ENCODE data around the gene HOOK2.
A peak's percentile ranks its signal among the peaks of the same experiment; 100 is the strongest.

Gene HOOK2

GRCh38 chr19:12794196-12794941, 19.0 kb upstream of the HOOK2 start:
- DNase-seq (ENCODE audit: low spot score), result no peak

- peak; percentile 93 for DNase-seq (ENCODE audit: low spot score)
These were observed 18.2 kb upstream of the HOOK2 start for GRCh38 chr19:12793290-12794195.

DNA sequence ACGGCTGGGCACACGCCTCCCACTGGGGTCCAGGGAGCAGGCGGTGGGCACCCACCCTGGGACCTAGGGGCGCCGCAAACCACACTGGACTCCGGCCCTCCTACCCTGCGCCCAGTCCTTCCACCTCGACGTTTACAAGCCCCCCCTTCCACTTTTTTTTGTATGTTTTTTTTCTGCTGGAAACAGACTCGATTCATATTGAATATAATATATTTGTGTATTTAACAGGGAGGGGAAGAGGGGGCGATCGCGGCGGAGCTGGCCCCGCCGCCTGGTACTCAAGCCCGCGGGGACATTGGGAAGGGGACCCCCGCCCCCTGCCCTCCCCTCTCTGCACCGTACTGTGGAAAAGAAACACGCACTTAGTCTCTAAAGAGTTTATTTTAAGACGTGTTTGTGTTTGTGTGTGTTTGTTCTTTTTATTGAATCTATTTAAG, 17.5 kb upstream of the HOOK2 start:
- no peak for DNase-seq (ENCODE audit: low spot score)

DNA sequence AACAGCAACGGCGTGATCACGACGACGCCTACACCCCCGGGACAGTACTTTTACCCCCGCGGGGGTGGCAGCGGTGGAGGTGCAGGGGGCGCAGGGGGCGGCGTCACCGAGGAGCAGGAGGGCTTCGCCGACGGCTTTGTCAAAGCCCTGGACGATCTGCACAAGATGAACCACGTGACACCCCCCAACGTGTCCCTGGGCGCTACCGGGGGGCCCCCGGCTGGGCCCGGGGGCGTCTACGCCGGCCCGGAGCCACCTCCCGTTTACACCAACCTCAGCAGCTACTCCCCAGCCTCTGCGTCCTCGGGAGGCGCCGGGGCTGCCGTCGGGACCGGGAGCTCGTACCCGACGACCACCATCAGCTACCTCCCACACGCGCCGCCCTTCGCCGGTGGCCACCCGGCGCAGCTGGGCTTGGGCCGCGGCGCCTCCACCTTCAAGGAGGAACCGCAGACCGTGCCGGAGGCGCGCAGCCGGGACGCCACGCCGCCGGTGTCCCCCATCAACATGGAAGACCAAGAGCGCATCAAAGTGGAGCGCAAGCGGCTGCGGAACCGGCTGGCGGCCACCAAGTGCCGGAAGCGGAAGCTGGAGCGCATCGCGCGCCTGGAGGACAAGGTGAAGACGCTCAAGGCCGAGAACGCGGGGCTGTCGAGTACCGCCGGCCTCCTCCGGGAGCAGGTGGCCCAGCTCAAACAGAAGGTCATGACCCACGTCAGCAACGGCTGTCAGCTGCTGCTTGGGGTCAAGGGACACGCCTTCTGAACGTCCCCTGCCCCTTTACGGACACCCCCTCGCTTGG, 16.9 kb upstream of the HOOK2 start:
- DNase-seq (ENCODE audit: low spot score), result peak; percentile 48

- peak; percentile 91 for DNase-seq (ENCODE audit: low spot score)
These were observed 16.1 kb upstream of the HOOK2 start, which contains the start of gene JUNB for GRCh38 chr19:12791345-12792050. Gene JUNB (plus strand): TSS chr19:12791486. CDS start chr19:12791772, 286 bp downstream.

- no peak for DNase-seq (ENCODE audit: low spot score)
These were observed 15.4 kb upstream of the HOOK2 start for GRCh38 chr19:12790628-12791344.

DNA sequence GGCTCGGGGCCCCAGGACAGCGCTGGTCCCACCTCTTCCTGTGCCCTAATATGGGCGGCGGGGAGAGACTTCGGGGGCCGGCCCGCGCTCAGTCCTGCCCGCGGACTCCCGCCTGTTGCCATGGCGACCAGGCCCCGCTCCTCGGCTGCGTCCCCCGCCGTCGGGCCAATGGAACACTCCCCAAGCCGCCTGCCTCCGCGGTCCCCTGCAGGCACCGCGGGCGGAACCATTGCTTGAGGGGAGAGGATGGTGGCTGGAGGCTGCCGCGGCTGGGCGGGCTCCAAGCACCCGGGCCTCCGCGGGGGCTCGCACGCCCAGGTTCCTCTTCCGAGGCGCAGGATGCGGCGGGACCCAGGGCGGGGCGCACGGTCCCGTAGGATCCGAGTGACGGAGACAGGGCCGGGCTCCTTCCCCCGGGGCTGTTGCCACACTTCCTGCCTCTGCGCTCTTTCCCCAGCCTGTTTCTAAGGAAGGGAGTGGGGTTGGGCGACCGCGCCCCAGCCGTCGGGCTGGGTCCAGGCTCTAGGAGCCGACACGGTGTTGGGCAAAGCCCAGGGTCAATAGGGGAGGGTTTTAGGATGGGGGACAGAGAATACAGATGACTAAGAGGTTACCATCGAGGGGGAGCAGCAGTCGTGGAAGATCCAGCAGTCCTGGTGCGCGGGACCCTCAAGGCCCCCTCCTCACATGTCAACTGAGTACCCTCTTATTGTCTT, 14.7 kb upstream of the HOOK2 start:
- peak; percentile 95 for DNase-seq (ENCODE audit: low spot score)

DNA sequence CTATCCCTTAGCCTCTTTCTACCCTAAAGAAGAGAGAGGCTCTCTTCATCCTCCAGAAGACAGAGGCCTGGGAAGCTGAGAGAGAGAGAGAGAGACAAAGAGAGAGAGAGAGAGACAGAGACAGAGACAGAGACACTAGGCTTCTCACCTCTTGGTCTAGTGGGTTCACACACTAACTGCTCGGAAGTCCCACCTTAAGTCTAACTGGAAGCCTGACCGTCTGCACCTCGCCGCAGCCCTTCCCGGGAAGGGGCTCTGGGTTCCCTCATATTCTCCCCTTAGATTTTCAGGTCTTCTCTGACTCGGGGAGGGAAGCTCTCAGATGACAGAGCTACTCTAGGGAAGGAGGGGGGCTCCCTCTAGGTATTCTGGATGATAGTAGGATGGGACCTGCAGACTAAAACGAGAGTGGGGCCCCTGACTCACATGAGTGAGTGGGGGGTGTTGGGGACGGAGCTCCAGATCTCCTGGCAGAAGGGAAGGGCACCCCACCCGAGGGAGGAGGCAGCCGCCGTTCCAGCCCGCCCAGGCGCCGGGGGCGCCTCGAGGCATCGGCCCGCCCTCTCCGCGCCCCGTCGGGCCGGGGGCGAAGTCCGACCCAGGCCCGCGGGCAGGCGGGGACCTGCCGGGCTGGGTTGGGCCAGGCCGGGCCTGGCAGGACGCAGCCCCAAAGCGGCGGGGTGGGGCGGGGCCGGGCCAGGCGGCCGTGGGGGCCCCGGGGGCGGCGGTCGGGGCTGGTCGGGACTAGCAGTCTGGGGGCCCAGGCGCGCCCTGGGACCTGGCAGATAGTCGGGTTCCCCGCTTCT, 13.9 kb upstream of the HOOK2 start:
- DNase-seq (ENCODE audit: low spot score), result no peak

DNA sequence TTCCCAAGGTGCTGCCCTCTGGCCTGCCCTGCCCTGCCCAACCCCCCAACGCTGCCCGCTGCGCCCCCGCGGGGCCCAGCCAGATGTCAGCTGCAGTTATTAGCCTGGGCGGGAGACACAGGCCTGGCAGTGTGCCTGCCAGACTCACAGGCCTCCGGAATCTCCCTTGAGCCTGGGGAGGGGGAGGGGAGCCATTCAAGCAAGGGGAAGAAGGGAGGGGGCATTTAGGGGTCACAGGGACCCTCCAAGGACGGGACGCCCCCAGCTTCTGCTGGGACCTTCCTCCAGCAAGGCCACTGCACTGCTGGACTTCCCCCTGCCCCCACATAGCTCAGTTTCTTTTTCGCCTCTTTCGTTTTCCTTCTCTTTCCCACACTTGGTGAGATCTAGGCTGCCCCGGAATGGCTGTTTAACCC, 13.3 kb upstream of the HOOK2 start:
- DNase-seq (ENCODE audit: low spot score), result peak; percentile 77

DNA sequence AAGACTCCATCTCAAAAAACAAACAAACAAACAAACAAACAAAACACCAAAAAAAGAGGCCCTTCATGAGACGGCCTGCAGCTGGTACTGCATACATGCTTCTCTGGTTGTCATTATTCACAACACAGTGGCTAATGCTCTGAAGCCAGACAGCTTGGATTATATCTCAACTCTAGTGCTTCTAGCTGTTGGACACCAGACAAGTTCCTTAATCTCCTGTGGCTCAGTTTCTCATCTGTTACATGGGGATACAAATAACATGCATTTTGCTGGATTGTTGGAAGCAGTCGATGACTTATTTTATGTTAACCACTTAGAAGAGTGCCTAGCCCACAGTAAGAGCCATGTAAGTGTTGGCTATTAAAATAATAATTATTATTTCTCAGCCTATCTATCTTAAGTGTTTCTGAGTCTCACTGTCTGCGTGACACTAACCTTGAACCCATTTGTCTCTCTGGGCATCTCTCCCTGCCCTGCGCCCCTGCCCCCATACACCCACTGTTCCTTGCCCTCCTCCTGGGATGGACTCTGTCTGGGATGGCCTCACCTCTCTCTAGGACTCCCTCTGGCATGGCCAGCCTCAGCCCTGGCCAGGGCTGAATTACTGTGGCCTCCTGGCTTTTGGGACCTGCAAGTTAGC, 12.8 kb upstream of the HOOK2 start:
- no peak for DNase-seq (ENCODE audit: low spot score)

GRCh38 chr19:12787458-12787857, 12.1 kb upstream of the HOOK2 start:
- DNase-seq (ENCODE audit: low spot score), result no peak

DNA sequence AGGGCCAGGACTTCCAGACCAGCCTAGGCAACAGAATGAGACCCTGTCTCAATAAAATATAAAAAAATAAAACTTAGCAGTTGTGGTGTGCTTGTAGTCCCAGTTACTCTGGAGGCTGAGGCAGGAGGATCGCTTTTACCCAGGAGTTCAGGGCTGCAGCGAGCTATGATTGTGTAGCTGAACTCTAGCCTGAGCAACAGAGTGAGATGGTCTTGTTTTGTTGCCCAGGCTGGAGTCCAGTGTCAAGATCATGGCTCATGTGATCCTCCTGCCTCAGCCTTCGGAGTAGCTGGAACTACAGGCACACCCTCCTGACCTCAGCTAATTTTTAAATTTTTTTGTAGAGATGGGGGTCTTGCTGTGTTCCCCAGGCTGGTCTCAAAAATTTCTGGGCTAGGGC, 11.6 kb upstream of the HOOK2 start:
- DNase-seq (ENCODE audit: low spot score), result no peak

DNA sequence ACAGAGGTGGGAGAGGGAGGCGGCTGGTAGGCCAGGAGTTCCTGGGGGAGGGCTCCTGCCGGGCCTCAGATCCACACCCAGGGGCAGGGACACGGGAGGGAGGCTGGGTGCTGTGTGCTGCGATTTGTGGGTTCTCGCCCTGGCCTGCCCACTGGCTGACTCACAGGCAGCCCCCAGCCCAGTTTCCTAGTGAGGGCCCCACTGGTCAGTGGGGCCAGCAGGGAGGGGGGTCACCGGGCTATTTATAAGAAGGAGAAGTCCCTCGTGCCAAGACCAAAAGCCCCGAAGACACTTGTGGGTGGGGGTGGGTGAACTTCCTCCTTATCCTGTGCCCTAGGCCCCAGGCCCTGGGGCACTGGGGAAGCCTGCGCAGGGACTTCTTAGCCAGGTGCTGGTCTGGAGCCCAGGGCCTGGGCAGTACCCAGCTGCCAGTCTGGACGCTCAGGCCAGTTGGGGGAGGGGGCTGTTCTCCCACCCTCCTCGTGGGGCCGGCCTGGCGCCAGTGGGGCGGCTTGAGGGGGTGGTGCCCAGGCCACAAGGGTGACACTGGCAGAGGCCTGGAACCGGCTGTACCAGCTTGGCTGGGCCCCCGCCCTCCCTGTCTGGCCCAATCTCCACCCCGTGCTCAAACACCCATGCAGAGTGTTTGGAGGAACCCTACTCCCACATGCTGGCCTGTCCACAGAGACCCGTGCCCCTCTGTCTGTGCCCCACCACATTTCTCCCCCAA, 11.0 kb upstream of the HOOK2 start:
- DNase-seq (ENCODE audit: low spot score), result no peak

DNA sequence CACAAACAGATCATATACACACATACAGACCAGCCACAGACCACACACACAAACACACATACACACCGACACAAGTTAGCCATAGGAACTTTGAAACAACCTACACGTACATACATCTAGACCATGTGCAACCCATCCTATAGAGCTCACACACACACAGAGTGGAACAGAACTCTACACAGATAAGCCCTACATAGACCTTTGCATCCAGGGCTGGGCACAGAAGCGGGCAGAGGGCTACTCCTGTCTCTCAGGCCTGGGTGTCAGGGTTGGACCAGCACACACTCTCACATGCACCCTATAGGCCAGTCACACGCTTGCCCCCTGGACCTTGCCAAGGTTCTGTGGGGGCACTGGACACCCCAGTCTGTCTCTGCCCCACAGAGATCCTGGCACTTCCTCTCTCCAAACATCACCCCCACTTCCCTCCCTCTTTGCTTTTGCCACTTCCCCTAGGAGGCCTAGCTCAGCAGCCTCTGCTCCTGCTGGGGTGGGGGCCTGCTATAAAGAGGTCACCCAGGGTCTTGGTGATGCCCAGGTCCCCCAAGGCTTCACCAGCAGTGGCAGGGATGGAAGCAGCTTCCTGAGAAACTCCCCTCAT, 10.2 kb upstream of the HOOK2 start:
- no peak for DNase-seq (ENCODE audit: low spot score)

DNA sequence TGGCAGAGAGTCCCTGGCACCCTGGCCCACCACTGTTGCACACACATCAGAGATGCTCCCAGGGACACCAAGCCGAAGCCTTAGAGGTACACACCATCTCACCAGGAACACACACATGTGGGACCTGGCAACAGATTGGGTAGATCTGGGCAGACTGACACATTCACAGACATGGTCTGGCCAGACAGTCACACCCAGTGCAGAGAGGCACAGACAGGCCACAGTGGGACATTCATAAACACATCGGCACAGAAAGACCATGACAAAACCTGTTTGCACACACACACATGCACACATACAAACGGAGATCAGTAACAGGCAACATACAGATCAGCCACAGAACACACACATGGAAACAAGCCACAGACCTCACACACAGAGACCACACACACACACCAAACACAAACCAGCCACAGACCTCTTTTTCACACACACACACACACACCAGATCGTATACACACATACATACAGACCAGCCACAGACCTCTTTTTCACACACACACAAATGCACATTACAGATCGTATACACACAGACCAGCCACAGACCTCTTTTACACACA, 9.6 kb upstream of the HOOK2 start:
- DNase-seq (ENCODE audit: low spot score), result no peak

DNA sequence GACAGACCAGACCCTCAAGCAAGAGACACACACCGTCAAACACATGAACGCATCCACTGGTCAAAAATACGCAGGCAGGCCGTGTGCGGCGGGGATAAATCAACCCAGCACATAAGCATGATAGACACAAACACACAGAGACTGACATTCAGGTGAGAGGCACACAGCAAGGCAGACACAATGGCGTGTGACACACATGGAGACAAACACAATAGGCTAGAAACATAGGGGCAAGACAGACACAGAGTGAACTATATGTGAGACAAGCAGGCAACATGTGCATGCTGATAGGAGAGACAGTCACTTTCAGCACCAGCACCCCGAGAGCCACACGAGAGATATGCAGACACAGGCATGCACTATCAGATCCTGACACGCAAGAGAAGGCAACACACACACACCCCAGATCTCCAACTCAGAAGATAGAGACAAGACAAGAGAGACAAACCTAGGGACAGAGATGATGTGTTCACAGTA, 9.1 kb upstream of the HOOK2 start:
- DNase-seq (ENCODE audit: low spot score), result no peak

GRCh38 chr19:12783849-12784393, 8.6 kb upstream of the HOOK2 start:
- no peak for DNase-seq (ENCODE audit: low spot score)
